K562 (cell line): Measurements from ENCODE around the gene PPT2. TPM values are rescaled to one million over a fixed set of nuclear protein-coding genes. Genes with fewer than 3 reads are reported as not detected.

ENCODE experiments used
- CGGBP1 ChIP-seq: fragments of 250-450 bp; sonication (Bioruptor Pico); IDR thresholded peaks from 2 replicates; pipeline ENCODE4 v1.9.0; 2021; ENCODE audit warnings: mild to moderate bottlenecking
- COPS2 ChIP-seq: fragments of 450-650 bp; conservative IDR thresholded peaks from 2 replicates; pipeline ENCODE4 v1.6.1; 2016; ENCODE audit warnings: mild to moderate bottlenecking, moderate library complexity
- CTCFL ChIP-seq: IDR thresholded peaks from 2 replicates; pipeline ENCODE4 v1.6.1; 2011; ENCODE audit warnings: borderline replicate concordance, low read depth, mild to moderate bottlenecking, moderate library complexity, low read length; ENCODE audit not compliant: insufficient read depth, poor library complexity, severe bottlenecking
- E2F8 ChIP-seq: fragments of 450-650 bp; IDR thresholded peaks from 2 replicates; pipeline ENCODE4 v1.7.1; 2018; ENCODE audit warnings: mild to moderate bottlenecking, low read depth; ENCODE audit not compliant: partially characterized antibody
- HDAC8 ChIP-seq: fragments of 450-650 bp; IDR thresholded peaks from 2 replicates; pipeline ENCODE4 v1.6.1; 2016; ENCODE audit warnings: mild to moderate bottlenecking, missing genetic modification characterization, moderate library complexity, missing compliant biosample characterization
- HMGXB4 ChIP-seq: sonication (generic); formaldehyde crosslinking; IDR thresholded peaks from 2 replicates; pipeline ENCODE4 v1.8.1; 2023; ENCODE audit warnings: mild to moderate bottlenecking, missing genetic modification reagents
- HNRNPH1 ChIP-seq: fragments of 200-400 bp; formaldehyde crosslinking; optimal IDR thresholded peaks from 2 replicates; pipeline ENCODE3; 2017; ENCODE audit warnings: low read depth, mild to moderate bottlenecking, low read length, moderate library complexity
- KAT2B ChIP-seq: IDR thresholded peaks from one replicate; pipeline ENCODE4 v1.6.1; 2012; ENCODE audit warnings: low read depth, mild to moderate bottlenecking, control low read depth, inconsistent platforms, low read length, moderate library complexity
- PKNOX1 ChIP-seq: fragments of 450-650 bp; IDR thresholded peaks from 2 replicates; pipeline ENCODE4 v1.6.1; 2016
- TGIF2 ChIP-seq: sonication (generic); formaldehyde crosslinking; IDR thresholded peaks from 2 replicates; pipeline ENCODE4 v1.8.1; 2022; ENCODE audit warnings: mild to moderate bottlenecking, missing genetic modification reagents, moderate library complexity
- THAP12 ChIP-seq: fragments of 250-450 bp; sonication (Bioruptor Pico); IDR thresholded peaks from 2 replicates; pipeline ENCODE4 v1.9.0; 2021; ENCODE audit warnings: mild to moderate bottlenecking, inconsistent platforms
- ZFP30 ChIP-seq: fragments of 250-450 bp; sonication (Bioruptor Pico); IDR thresholded peaks from 2 replicates; pipeline ENCODE4 v1.8.0; 2022; ENCODE audit warnings: moderate library complexity, mild to moderate bottlenecking, inconsistent platforms, borderline replicate concordance
- ZKSCAN3 ChIP-seq: fragments of 250-450 bp; sonication (Bioruptor Pico); IDR thresholded peaks from 2 replicates; pipeline ENCODE4 v1.4.0; 2020
- ZNF282 ChIP-seq: sonication (generic); formaldehyde crosslinking; IDR thresholded peaks from 2 replicates; pipeline ENCODE4 v1.8.1; 2023; ENCODE audit warnings: missing genetic modification reagents
- ZNF354B ChIP-seq: fragments of 250-450 bp; sonication (Bioruptor Pico); IDR thresholded peaks from 2 replicates; pipeline ENCODE4 v1.4.0; 2020
- ZNF551 ChIP-seq: fragments of 250-450 bp; sonication (Bioruptor Pico); IDR thresholded peaks from 2 replicates; pipeline ENCODE4 v1.5.0; 2021; ENCODE audit warnings: mild to moderate bottlenecking, moderate library complexity
- polyA plus RNA-seq, 8 experiments: library from polyadenylated mRNA; depleted of rRNA in 4 of 8; stranded (reverse) in 5 of 8; unstranded in 3 of 8; fragments of >200 nt; fragmentation: Nextera tagmentation in 2 of 8; fragmentation: Illumina TruSeq in 1 of 8; extraction: Ambion mirVana in 2 of 8; extraction: Trizol in 1 of 8; gene quantifications; 2 replicates each; pipeline versions ENCODE4 v1.2.1 to v1.2.3, GENCODE V29; 2011 to 2014; ENCODE audit warnings: inconsistent platforms in 1 of 8, missing spikeins in 1 of 8
- total RNA-seq, 7 experiments: library from RNA; depleted of rRNA in 6 of 7; stranded (reverse); fragments of >200 nt in 6 of 7; fragmentation: Illumina TruSeq in 2 of 7; extraction: Trizol in 2 of 7; gene quantifications; 2 replicates each; pipeline versions ENCODE4 v1.2.1 to v1.2.3, GENCODE V29; 2011 to 2021; ENCODE audit warnings: low replicate concordance in 1 of 7

The PPT2 gene
- total and polyA plus RNA-seq, 9 of the 15 experiments (the other 6 are each of a cell fraction or from before 2014, with no cell fraction given), result 27.4 to 98.8 (median 69.9) TPM

GRCh38 chr6:32177788-32178546 is 24.0 kb downstream of the PPT2 start, which contains the start of gene RNF5 (continued):
- TF ChIP-seq CTCFL (no peak), COPS2 (no peak), HNRNPH1 (no peak), ZNF354B (CRISPR knock-in tag) (no peak), HDAC8 (tag) (no peak), CGGBP1 (CRISPR knock-in tag) (no peak), PKNOX1 (peak; percentile 100), ZFP30 (no peak), HMGXB4 (CRISPR knock-in tag) (no peak), ZKSCAN3 (no peak), ZNF551 (CRISPR knock-in tag) (no peak), THAP12 (CRISPR knock-in tag) (0 out of 2 replicates have a peak, but pooled peaks have one; percentile 22), TGIF2 (no peak), ZNF282 (no peak), E2F8 (peak; percentile 52), KAT2B (no peak)
